OCI-LY7 (cell line): ENCODE measurements around the gene TIMP3.

ENCODE experiments used
- EZH2phosphoT487 ChIP-seq: fragments of 200-600 bp; sonication (generic); IDR thresholded peaks from 2 replicates; pipeline ENCODE4 v1.6.1; 2018; ENCODE audit warnings: low read depth, borderline replicate concordance, mild to moderate bottlenecking, mixed run types, antibody characterized with exemption, low read length, moderate library complexity, mixed read lengths
- TF ChIP-seq, protein P1 (sequence below): fragments of 200-600 bp; sonication (generic); conservative IDR thresholded peaks from 2 replicates; pipeline ENCODE4 v1.5.1; 2014; ENCODE audit warnings: mild to moderate bottlenecking, antibody characterized with exemption, low read length, moderate library complexity, mixed read lengths

DNA sequence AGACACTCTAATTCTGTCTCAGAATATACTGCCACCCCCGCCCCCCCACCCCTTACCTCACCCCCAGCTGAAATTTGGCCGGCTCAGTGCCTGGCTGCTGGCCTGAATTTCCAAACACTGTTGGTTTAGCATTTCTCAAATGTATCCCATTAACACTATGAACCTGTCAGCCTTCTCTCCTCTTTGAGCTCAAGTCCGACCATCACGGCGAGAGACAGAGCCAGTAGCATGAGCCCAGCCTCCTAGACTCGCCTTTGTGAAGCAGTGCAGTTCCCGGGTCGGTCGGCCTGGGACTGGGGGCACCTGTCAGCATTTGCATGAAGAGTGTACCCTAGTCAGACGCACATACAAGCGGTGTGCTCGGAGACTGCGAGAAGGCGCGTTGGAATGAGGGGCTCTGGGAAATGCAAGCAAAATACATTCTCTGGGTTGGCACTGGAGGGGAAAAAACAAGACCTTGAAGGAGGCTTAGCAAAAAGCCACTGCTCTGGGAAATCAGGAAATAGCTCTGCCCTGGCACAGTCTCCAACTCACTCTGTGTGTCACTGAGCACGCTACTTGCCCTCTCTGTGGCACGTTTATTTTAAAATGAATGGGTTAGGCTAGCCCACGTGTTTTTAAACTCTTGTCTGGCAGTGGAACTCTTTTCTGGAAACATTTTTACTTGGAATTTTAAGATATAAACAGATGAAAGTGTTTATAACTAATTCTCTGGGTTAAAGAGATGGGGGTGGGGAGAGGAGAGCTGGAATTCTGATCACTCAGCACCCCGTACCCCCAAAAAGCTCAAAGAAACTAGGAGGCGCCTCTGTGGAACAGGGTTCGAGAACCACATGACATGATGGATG, 108.3 kb downstream of the TIMP3 start:
- no peak for TF ChIP-seq EZH2phosphoT487
- TF ChIP-seq, protein P1, sequence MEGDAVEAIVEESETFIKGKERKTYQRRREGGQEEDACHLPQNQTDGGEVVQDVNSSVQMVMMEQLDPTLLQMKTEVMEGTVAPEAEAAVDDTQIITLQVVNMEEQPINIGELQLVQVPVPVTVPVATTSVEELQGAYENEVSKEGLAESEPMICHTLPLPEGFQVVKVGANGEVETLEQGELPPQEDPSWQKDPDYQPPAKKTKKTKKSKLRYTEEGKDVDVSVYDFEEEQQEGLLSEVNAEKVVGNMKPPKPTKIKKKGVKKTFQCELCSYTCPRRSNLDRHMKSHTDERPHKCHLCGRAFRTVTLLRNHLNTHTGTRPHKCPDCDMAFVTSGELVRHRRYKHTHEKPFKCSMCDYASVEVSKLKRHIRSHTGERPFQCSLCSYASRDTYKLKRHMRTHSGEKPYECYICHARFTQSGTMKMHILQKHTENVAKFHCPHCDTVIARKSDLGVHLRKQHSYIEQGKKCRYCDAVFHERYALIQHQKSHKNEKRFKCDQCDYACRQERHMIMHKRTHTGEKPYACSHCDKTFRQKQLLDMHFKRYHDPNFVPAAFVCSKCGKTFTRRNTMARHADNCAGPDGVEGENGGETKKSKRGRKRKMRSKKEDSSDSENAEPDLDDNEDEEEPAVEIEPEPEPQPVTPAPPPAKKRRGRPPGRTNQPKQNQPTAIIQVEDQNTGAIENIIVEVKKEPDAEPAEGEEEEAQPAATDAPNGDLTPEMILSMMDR: no peak
